ENCODE results near the gene BRSK1.

Gene BRSK1

DNA sequence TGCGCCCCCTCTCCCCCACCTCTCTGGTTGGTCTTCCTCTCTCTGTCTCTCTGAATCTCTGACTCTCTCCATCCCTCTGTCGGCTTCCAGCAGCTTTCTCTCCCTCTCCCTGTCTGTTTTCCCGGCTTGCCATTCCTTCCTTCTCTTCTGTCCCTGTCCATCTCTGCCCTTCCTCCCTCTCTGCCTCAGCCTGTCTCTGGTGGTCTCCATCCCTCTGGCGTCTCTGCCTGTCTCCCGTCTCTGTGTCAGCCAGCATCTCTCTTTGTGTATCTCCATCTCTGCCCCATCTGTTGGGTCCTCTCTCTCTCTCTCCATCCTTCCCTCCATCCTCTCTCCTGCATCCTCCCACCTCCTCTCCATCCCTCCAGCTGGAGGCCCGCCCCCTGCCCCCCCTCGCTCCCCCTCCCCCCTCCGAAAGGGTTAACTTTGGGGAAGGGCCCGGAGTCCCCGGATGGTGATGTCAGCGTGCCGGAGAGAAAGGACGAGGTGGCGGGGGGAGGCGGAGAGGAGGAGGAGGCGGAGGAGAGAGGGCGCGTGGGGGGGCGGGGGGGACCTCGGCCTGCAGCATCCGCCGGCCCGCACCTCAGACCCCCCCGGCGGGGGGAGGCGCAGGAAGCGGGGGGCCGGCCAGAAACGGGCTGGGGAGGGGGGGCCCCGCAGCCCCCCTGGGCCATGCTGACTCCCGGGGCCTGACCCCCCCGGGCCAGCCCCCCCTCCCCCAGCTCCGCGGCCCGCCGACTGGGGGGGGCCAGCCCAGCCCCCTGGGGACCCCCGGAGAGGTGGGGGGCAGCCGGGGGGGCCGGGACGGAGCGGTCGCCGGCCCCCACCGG is at the start of gene BRSK1:
Gene BRSK1 (plus strand): TSS at position 450 of the 830 bp plus-strand sequence. CDS start 446 bp downstream, outside the sequence.
- no peak for DNase-seq (ENCODE audit: low read depth)

DNA sequence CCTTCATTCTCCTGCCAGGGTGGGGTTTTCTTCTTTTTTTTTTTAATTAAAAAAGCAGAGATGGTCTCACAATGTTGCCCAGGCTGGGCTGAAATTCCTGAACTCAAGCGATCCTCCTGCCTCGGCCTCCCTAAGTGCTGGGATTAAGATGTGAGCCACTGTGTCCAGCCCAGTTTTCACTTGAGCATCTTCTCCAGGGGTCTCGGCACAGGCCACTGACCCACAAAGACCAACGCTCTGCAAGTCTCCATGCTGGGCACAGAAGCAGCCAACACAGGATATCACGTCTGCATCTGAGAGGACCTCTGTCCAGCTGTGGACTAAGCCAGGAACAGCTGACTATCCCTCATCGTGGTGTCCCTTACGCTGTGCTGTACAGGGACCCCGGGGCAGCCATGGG is 45.8 kb upstream of the BRSK1 start:
- no peak for DNase-seq (ENCODE audit: low read depth)

DNA sequence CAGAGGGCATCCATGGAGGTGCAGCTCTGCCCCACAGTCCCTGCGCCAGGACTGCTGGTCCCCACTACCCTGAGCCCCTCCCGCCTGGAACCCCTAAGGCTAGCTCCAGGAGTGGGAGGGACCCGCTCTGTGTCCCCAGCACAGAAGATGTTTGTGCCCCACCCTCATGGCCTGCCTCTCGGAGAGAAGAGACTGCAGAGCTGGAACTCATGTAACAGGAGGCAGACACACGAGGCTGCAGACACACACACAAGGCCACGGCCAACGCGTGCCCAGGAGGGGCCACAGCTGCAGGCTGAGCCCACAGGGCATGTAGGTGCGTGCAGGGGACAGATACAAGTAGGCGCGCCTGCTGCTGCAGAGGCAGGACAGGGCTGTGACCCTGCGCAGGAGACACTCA is 44.8 kb upstream of the BRSK1 start:
- no peak for DNase-seq (ENCODE audit: low read depth)

DNA sequence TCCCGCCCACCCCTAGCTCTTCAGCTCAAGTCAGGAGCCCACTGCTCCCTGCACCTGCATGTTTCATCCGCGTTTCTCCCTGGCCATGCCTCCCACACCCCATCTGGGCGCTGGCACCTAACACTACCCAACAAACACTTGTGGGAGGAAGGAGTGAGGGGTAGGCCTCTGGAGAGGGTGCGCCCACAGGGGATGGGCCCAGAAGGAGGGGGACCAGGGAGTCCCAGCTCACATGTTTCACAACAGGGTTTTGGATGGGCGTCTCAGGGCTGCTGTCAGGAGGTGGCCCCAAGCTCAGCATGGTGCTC is 43.1 kb upstream of the BRSK1 start:
- DNase-seq (ENCODE audit: low read depth), result no peak

DNA sequence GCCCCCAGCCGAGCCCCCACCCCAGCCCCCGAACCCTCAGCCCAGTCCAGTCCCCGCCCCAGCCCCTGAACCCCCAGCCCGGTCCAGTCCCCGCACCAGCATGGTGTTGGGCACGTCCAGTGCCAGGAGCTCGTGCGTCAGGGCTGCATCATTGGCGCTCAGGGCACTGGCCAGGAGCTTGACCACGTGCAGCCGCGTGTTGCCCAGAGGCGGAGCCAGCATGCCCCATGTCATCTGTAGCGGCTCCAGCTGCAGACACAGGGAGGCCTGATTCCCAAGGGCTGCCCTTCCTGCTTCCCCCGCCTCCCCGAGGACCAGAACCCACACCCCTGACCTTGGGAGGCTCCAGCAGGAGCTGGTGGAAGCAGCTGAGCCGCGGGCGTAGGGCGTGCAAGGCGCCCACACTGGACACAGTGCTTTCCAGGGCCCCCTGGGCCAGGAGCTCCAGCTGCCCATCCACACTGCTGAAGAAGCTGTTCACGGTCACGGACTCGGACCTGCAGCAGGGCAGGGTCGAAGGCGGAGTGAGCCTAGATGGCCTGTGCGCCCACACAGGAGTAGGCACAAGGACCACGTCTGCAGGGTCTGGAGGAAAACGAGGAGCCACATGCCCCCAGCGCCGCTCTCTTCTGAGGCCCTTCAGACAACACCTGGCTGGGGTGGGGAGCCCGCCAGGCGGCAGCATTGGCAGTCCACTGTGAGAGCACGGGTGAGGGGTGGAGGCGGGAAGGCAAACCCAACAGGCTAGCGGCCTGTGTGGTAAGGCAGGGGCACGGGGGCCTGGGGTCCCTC is 42.5 kb upstream of the BRSK1 start:
- no peak for DNase-seq (ENCODE audit: low read depth)

DNA sequence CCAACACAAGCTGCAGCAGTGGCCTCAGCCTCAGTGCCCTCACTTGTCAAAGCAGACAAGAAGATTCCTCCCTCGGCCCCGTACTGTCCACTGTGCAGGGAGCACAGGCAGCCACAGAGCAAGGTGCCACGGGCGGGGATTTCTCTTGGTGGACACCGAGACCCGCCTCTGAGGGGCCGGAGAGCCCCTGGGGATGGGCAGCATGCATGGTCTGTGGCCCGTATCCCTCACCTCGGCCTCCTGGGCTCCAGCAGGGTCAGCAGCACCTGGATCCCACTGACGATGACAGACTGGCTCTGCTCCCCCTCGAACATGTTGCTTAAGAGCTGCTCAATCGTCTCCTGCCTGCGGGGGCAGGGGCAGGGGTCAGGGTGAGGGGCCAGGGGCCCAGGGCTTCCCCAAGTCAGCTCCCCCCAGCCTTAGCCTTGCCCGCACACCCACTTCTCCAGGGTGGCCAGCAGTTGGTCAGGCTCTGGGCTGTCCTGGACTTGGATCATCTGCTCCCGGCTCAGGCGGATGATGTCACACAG is 41.8 kb upstream of the BRSK1 start:
- DNase-seq (ENCODE audit: low read depth), result no peak

DNA sequence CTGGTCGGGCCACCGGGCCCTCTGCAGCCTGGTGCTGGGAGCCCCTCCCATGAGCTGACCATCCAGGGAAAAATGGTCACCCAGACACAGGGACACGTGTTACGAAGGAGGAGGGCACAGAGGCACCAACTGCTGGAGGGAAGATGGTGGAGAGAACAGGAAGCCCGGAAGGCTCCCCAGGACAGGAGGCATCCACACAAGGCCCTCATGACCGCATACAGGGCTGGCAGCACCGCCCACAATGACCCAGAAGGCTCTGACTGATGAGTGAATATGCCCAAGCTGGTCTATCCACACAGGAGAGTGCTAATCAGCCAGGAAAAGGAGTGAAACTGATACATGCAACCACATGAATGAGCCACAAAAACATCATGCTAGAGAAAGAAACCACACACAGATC is 41.3 kb upstream of the BRSK1 start:
- no peak for DNase-seq (ENCODE audit: low read depth)

DNA sequence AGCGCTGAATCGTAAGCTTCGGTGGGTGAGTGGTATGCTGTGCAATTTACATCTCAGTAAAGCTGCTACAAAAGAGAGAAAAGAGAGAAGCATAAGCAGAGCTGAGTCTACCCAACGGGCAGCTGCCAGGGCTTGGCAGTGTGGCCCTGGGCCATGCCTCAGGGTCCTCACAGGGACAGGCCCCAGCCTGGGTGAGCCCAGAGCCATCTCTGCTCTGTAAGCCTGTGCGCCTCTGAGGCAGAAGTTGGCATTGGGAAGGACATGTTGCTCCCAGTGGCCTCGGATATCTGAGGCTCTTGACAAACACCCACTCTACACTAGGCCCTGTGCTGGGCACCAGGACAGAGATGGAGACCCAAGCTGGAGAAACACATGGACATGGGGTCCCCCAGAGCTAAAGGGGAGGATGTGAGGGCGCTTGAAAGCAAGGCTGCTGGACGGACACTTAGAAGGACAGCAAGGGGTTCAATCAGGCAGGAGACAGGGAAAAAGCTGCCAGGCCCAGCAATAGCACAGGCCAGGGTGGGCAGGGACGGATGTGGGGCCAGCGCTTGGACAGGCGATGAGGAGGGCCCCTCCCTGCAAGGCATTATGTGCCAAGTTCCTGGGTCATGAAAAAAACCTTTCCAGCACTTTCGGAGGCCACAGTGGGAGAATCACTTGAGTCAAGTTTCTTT is 39.7 kb upstream of the BRSK1 start:
- no peak for DNase-seq (ENCODE audit: low read depth)

DNA sequence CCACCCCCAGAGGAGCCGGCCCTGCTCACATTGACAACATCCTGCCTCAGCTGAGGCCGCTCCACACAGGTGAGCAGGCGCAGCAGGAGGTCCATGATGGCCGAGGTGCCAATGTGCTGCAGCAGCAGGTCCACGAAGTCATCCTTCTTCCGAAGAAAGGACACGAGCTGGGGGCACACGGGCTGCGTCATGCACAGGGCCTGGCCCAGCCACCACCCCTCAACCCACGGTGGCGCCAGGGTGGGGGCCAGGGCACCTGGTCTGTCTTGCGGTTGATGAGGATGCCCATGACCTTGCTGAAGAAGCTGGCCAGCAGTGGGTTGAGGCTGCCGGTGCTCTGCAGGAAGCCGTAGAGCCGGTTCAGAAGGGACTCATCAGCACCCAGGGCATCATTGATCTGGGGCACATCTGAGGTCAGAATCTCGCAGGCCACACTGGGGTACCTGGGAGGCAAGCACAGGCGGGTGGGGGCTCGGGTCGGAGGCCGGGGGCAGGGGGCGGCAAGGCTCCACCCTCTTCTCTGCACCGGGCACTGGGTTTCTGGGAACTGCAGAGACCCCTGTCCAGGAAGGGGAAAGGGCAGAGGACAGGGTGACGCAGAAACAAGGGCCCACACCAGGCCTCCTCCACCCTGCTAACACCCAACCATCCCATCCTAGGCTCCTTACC is 38.4 kb upstream of the BRSK1 start:
- no peak for DNase-seq (ENCODE audit: low read depth)

DNA sequence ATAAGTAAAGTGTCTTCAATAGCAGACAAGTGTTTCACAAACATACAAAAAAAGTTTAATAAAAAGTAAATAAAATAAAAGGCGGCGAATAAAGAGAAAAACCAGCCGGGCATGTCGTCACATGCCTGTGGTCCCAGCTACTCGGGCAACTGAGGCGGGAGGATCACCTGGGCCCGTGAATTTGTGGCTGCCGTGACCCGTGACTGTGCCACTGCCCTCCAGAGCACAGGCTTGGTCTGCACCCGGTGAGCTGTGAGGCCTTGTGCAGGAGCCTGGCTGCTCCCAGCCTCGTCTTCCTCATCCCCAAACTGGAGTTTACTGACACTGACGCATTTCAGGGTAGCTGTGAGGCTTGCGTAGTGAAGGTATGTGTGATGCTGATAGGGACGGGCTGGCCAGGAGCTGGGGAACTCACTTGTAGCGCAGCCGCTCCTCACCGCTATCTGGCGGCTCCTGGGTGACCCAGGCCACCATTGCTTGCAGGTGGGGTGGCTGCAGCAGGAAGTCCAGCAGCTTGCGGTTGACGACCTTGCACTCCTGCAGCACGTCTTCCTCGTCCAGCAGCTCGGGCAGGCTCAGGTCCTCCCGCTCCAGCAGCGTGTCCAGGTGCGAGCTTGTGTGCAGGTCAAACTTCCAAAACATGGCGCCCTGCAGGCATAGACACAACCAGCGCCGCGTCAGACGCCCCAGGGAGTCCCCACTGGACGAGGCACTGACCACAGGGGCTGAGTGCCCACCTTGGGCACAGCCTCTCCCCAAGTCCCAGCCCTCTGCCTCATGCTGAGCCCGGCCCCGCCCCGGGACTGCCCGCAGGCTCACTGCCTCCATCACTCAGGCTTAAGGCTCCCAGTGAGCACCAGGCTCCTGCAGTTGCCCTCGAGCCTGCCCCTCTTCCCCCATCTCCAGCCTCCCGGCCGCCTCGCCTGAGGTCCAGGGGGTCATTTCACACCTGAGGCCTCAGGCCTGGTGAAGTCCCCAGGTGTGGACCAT is 37.0 kb upstream of the BRSK1 start:
- DNase-seq (ENCODE audit: low read depth), result no peak

DNA sequence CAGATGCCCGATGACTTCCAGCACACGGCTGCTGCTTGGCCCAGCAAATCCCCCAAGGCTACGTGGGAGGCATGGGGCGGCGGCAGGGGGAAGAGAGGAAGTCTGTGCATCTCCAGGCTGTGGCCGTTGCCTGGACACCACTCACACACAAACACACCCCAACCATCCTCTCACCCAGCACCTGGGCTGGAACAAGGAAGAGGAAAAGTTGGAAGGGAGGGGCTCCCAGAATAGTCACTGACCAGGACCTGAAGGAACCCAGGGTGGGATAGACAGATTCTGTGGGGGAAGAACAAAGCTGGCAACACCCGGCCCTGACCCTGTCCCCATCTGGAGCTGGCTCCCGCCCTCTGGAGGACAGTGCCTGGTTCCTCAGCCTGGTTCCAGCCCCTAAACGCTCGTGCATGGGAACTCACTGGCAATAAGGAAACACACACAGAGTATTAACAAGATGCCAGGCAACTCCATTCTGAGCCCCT is 36.1 kb upstream of the BRSK1 start:
- no peak for DNase-seq (ENCODE audit: low read depth)

DNA sequence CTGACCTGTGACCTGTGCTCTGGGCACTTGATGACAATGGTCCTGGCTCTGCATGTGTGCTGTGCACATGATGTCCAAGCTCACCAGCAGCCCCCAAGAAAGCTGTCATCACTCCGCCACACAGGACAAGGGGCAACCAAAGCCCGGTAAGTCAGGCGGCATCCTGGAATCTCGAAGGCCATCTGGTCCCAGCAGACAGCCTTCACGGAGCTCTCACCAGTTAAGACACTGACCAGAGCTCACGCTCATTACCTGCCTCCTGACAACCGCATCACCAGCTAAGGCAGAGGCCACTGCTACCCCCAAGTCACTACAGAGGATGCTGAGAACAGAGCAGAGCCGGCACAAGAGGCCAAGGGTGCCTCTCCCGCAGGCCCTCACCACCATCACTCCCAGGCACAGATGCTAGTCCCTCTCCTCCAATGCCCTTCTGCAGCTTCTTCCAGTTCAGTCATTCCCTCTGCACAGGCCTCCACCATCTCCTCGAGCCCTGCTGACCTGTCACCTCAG is 35.6 kb upstream of the BRSK1 start:
- no peak for DNase-seq (ENCODE audit: low read depth)

DNA sequence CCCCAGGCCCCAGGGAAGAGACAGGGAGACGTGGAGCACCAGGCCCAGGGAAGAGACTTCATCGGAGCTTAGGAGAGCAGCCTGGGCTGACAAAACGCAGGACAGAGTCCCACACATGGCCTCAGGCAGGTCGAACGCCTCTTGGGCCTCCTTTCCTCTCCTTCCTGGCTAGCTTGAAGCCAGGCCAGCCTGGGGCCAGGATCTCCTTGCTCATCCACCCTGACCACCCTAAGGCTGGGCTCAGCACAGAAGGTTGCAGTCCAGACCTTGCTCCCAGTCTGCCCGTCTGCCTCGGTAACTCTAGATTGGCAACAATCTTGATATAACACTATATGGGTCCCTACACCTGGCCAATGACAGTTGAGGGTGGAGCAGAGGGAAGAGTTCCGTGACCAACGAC is 35.1 kb upstream of the BRSK1 start:
- no peak for DNase-seq (ENCODE audit: low read depth)

DNA sequence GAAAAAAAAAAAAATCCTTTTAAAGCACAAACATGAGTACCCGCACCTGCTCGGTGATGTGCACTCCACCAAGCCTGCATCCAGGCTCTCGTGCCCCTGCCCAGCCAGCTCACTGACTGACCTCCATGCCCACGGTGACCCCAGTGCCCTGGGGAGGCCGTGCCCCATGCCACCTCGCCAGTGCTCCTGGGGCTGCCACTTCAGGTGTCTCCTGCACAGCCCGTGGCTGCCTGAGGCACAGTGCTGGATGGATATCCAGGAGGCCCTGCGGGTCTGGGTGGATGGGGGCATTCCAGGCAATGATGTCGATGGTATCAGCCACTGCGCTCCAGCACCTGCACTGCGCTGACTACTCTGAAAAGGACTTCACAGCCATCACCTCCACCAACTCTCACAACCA is 34.0 kb upstream of the BRSK1 start:
- DNase-seq (ENCODE audit: low read depth), result no peak

DNA sequence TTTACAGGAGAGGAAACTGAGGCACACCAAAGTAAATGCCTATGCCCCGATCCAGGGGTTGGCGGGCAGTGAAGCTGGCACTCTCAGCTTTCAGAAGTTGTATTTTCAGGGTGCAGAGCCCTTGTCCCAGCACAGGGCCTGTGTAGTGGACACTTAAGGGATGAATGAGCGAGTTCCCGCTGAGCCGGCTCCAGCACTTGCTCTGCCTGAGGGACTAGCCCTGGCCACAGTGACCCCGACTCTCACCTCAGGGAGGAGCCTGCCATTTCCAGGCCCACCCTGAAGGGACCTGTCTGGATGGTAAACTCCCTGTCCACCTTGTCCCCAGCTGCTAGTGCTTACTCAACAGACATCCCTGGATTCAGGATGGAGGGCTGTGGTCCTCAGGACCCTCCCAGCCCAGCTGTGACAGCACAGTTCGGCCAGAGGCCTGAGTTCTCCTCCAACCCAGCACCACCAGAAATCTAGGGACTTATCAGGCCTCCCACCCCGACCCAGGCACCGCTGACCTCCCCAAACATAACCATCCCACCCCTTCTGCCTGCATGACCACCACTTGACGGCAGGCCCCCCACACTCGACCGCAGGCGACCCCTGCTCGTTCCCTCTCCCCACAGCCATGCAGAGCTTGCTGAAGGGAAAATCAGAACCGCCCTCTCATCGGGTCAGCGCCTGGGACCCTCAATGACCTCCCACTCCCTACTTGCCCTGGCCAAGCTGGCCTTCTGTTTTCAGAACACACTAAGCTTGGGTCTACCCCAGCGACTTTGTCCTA is 33.3 kb upstream of the BRSK1 start:
- DNase-seq (ENCODE audit: low read depth), result no peak

DNA sequence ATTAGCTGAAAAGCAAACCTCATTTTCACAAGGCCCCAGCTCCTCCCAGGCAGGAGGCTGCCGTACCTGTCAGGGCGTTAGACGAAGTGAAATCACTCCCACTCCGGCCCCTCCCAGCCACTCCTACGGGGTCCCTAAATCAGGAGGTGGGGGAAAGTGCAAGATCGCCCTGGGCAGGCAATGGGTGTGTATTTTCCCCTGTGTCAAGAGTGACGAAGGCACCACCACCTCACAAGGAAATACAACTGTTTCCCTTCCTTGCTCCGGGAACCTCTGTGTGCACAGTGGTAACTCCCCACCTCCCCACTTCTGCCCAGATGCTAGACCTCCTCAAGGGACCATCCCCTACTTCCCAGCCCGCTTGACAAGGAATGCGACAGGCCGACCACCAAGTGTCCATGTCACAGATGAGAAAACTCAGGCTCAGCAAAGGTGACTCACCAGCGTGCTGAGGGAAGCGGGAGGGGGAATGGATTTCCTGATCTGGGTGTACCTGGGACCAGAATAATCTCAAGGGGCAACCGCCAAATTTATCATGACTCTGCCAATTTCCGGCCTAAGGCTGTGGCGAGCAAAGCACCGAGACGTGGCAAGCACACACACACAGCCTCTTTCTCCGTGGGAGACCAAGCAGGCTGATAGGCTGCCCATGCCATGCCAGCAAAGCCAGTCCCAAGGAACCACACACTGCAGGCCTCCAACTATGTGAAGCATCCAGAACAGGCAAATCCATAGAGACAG is 32.3 kb upstream of the BRSK1 start:
- DNase-seq (ENCODE audit: low read depth), result no peak

DNA sequence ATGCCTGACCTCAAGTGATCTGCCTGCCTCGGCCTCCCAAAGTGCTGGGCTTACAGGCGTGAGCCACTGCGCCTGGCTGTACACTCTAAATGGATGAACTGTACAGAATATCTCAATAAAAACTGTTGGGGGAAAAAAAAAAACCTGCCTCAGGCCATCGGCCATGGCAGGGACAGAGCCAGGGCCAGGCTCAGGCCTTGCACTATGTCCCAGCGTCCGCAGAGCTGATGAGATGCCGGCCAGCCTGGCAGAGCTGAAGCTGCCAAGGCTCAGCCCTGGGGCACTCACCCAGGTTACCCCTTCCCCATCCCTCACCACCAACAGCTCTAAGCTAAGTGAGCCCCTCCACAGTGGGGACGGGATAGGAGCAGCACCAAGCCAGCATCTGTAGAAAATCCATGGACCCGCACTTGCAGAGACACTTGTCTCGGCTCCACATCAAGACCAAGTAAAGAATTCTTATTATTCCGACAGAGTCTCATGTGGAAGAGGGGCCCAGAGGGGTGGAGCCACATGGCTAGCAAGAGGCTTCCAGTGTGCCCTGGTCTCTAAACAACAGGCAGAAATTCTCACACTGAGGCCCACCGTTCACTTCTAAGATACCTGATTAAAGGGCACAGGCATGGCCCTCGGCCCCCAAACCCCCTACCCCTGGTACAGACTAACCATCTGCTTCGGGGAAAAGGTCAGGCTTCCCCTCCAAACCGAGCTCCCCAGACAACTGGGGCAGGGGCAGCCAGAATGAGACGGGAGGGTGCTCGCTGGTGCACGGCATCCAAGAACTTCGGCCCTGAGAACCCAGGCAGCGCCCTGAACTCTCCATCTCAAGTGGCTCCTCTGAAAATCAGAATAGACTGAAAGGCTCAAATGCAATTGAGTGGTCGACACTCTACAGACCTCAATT is 30.8 kb upstream of the BRSK1 start:
- no peak for DNase-seq (ENCODE audit: low read depth)

Measured in stromal cell of bone marrow (primary cell).